22Rv1 (cell line): ENCODE measurements around the gene EPHA6.

Source experiments
- CTCF ChIP-seq: fragments of 450-650 bp; IDR thresholded peaks from 2 replicates; pipeline ENCODE4 v1.5.1; 2017; ENCODE audit warnings: mild to moderate bottlenecking
- ZFX ChIP-seq: fragments of 450-650 bp; IDR thresholded peaks from 2 replicates; pipeline ENCODE4 v1.6.1; 2017; ENCODE audit warnings: antibody characterized with exemption, borderline replicate concordance

DNA sequence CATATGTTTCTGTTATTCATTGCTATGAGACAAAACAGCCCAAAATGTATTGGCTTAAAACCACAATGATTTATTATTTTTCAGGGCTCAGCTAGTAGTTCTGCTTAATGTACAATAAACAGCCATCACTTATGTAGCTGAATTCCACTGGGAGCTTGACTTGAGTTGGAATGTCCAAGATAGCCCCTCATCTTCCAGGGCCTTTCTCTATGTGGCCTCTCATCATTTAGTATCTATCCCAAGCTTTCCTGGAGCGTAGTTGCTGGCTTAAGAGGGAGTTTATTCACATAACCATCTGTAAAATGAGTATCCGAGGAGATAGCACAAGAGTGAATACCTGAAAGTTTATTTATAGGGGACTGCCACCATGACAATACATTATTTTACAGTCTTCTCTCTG, 176.8 kb downstream of the EPHA6 start:
- no peak for TF ChIP-seq CTCF
- TF ChIP-seq ZFX: no peak
